Liver (tissue), 3 donors: ENCODE data around the gene SFXN2.

Experiments
- EGR1 ChIP-seq, 2 donors: IDR thresholded peaks; 2 replicates each; pipeline ENCODE4 v1.6.1; 2016 to 2018; ENCODE audit warnings: antibody characterized with exemption in 2 of 2, low read depth in 2 of 2
- FOXA1 ChIP-seq: IDR thresholded peaks from 2 replicates; pipeline ENCODE4 v1.6.1; 2016; ENCODE audit warnings: antibody characterized with exemption
- FOXA2 ChIP-seq: IDR thresholded peaks from 2 replicates; pipeline ENCODE4 v1.6.1; 2016; ENCODE audit warnings: antibody characterized with exemption
- GABPA ChIP-seq, 2 donors: IDR thresholded peaks in 1 of 2; conservative IDR thresholded peaks in 1 of 2; 2 replicates each; pipeline ENCODE4 v1.6.1; 2016; ENCODE audit warnings: antibody characterized with exemption in 2 of 2, mild to moderate bottlenecking in 1 of 2, moderate library complexity in 1 of 2
- RAD21 ChIP-seq, 2 donors: IDR thresholded peaks; 2 replicates each; pipeline ENCODE4 v1.6.1; 2016; ENCODE audit warnings: antibody characterized with exemption in 2 of 2, mild to moderate bottlenecking in 2 of 2
- RXRA ChIP-seq, 2 donors: IDR thresholded peaks; 2 replicates each; pipeline ENCODE4 v1.6.1; 2017 to 2018; ENCODE audit warnings: antibody characterized with exemption in 2 of 2, mild to moderate bottlenecking in 1 of 2
- TAF1 ChIP-seq: conservative IDR thresholded peaks from 2 replicates; pipeline ENCODE4 v1.6.1; 2016; ENCODE audit warnings: antibody characterized with exemption, mild to moderate bottlenecking
- YY1 ChIP-seq: IDR thresholded peaks from 2 replicates; pipeline ENCODE4 v1.6.1; 2016; ENCODE audit warnings: antibody characterized with exemption, mild to moderate bottlenecking
- TF ChIP-seq, protein P1 (sequence below): IDR thresholded peaks from 2 replicates; pipeline ENCODE4 v1.6.1; 2016; ENCODE audit warnings: antibody characterized with exemption
- TF ChIP-seq, protein P2 (sequence below): fragments of 150-350 bp; IDR thresholded peaks from 2 replicates; pipeline ENCODE4 v1.5.1; 2017; ENCODE audit warnings: improper control_type of control experiment, low read depth, low read length; ENCODE audit not compliant: missing input control
- TF ChIP-seq, protein P3 (sequence below): IDR thresholded peaks from 2 replicates; pipeline ENCODE4 v1.6.1; 2016; ENCODE audit warnings: antibody characterized with exemption, mild to moderate bottlenecking
- donor health status: healthy.
- donor health status: healthy.

DNA sequence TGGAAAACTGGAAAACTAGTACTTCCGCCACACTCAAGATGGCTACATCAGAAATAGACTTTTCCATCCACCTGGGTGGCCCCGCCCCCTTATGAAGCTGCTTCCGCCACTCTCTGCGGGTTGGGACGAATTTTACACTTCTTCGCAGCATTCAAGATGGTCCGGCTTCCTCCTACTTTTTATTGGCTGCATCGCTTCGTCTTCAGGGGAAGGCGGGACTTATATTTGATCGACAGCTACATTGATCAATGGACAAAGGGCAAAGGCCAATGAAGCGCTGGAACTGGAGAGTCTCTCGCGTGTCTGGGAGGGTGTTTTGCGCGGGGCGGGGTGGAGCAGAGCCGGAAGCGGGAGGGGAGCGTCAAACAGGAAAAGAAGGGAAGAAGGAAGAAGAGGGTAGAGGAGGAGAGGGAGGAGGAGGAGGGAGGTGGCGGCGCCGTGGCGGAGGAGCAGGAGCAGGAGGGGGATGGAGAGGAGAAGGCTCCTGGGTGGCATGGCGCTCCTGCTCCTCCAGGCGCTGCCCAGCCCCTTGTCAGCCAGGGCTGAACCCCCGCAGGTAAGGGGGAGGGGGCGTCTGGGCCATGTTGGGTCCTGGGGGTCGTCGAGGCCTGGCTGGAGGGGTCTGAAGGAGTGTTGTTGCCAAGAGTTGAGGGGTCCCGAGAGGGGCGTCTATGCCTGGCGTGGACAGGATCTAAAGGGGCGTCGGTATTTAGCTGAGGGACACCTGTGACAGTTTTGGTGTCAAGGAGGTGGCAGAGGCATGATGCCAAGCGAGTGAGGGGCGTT lies 29.3 kb downstream of the SFXN2 start, which contains the start of gene WBP1L:
- TF ChIP-seq, protein P1, sequence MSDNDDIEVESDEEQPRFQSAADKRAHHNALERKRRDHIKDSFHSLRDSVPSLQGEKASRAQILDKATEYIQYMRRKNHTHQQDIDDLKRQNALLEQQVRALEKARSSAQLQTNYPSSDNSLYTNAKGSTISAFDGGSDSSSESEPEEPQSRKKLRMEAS: peak; percentile 74
- TF ChIP-seq, protein P2, sequence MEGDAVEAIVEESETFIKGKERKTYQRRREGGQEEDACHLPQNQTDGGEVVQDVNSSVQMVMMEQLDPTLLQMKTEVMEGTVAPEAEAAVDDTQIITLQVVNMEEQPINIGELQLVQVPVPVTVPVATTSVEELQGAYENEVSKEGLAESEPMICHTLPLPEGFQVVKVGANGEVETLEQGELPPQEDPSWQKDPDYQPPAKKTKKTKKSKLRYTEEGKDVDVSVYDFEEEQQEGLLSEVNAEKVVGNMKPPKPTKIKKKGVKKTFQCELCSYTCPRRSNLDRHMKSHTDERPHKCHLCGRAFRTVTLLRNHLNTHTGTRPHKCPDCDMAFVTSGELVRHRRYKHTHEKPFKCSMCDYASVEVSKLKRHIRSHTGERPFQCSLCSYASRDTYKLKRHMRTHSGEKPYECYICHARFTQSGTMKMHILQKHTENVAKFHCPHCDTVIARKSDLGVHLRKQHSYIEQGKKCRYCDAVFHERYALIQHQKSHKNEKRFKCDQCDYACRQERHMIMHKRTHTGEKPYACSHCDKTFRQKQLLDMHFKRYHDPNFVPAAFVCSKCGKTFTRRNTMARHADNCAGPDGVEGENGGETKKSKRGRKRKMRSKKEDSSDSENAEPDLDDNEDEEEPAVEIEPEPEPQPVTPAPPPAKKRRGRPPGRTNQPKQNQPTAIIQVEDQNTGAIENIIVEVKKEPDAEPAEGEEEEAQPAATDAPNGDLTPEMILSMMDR: no peak
- peak; percentile 100 for TF ChIP-seq YY1
- peak; percentile 67 to 91 for TF ChIP-seq GABPA (IDR thresholded peaks at IDR 0.05 in 1 of 2, conservative IDR thresholded peaks at IDR 0.05 in 1 of 2)
- peak; percentile 84 to 94 for TF ChIP-seq EGR1 (IDR thresholded peaks at IDR 0.05; ENCODE audit: low read depth in 2 of 2)
- no peak for TF ChIP-seq FOXA1
- TF ChIP-seq, protein P3, sequence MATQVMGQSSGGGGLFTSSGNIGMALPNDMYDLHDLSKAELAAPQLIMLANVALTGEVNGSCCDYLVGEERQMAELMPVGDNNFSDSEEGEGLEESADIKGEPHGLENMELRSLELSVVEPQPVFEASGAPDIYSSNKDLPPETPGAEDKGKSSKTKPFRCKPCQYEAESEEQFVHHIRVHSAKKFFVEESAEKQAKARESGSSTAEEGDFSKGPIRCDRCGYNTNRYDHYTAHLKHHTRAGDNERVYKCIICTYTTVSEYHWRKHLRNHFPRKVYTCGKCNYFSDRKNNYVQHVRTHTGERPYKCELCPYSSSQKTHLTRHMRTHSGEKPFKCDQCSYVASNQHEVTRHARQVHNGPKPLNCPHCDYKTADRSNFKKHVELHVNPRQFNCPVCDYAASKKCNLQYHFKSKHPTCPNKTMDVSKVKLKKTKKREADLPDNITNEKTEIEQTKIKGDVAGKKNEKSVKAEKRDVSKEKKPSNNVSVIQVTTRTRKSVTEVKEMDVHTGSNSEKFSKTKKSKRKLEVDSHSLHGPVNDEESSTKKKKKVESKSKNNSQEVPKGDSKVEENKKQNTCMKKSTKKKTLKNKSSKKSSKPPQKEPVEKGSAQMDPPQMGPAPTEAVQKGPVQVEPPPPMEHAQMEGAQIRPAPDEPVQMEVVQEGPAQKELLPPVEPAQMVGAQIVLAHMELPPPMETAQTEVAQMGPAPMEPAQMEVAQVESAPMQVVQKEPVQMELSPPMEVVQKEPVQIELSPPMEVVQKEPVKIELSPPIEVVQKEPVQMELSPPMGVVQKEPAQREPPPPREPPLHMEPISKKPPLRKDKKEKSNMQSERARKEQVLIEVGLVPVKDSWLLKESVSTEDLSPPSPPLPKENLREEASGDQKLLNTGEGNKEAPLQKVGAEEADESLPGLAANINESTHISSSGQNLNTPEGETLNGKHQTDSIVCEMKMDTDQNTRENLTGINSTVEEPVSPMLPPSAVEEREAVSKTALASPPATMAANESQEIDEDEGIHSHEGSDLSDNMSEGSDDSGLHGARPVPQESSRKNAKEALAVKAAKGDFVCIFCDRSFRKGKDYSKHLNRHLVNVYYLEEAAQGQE: peak; percentile 73
- peak; percentile 42 to 70 for TF ChIP-seq RXRA (IDR thresholded peaks at IDR 0.05)
- no peak for TF ChIP-seq FOXA2
- TF ChIP-seq RAD21 (IDR thresholded peaks at IDR 0.05): peak; percentile 46 to 62
- peak; percentile 52 for TF ChIP-seq TAF1
